GM03348 (cell line): ENCODE results near the gene ABL1.
"Not testable (repeated sequence)": the region's sequence is repeated elsewhere in the genome, so short reads cannot be mapped to it uniquely, and the experiment has no call there.

Experiments used
- DNase-seq: peaks from one replicate; pipeline ENCODE4 v3.0.0; 2012; ENCODE audit warnings: low spot score

Gene ABL1

GRCh38 chr9:130834371-130835336, at the start of gene ABL1:
Gene ABL1, plus strand, starts transcription at chr9:130835254. Its CDS starts 193 bp downstream, at chr9:130835447.
- DNase-seq = peak; percentile 92

GRCh38 chr9:130785940-130786508, 49.0 kb upstream of the ABL1 start:
- DNase-seq = no peak

- no peak for DNase-seq
Observed at GRCh38 chr9:130786526-130786925, 48.5 kb upstream of the ABL1 start.

GRCh38 chr9:130789747-130790672, 45.0 kb upstream of the ABL1 start:
- no peak for DNase-seq

GRCh38 chr9:130791303-130791894, 43.7 kb upstream of the ABL1 start:
- DNase-seq = no peak

- no peak for DNase-seq
Observed at GRCh38 chr9:130793589-130793988, 41.5 kb upstream of the ABL1 start.

- not testable (repeated sequence) for DNase-seq
Observed at GRCh38 chr9:130794021-130794420, 41.0 kb upstream of the ABL1 start.

GRCh38 chr9:130794423-130794822, 40.6 kb upstream of the ABL1 start:
- DNase-seq = peak; percentile 52

GRCh38 chr9:130794923-130795495, 40.0 kb upstream of the ABL1 start:
- DNase-seq = peak; percentile 26

- not testable (repeated sequence) for DNase-seq
Observed at GRCh38 chr9:130803116-130803515, 31.9 kb upstream of the ABL1 start.

- DNase-seq = peak; percentile 29
Observed at GRCh38 chr9:130805510-130806326, 29.3 kb upstream of the ABL1 start.

- no peak for DNase-seq
Observed at GRCh38 chr9:130806327-130806716, 28.7 kb upstream of the ABL1 start.

GRCh38 chr9:130810609-130811136, 24.4 kb upstream of the ABL1 start:
- DNase-seq = no peak

GRCh38 chr9:130815242-130815808, 19.7 kb upstream of the ABL1 start:
- no peak for DNase-seq

GRCh38 chr9:130817914-130818313, 17.1 kb upstream of the ABL1 start:
- no peak for DNase-seq

- DNase-seq = no peak
Observed at GRCh38 chr9:130820135-130820738, 14.8 kb upstream of the ABL1 start.

GRCh38 chr9:130823435-130823834, 11.6 kb upstream of the ABL1 start:
- DNase-seq = peak; percentile 40

- no peak for DNase-seq
Observed at GRCh38 chr9:130824079-130824478, 11.0 kb upstream of the ABL1 start.

- peak; percentile 70 for DNase-seq
Observed at GRCh38 chr9:130824643-130825350, 10.3 kb upstream of the ABL1 start.
